PC-3 (cell line): ENCODE data around the gene ABCG1. TPM values are rescaled to one million over a fixed set of nuclear protein-coding genes. Genes with fewer than 3 reads are reported as not detected.
A peak's percentile ranks its signal among the peaks of the same experiment; 100 is the strongest.

Experiments
- ATAC-seq: fragments of 200-7000 bp; cut with Tn5 transposase; 2 replicates; pipeline ENCODE4 v1.9.1; 2020; ENCODE audit warnings: mild to moderate bottlenecking, moderate library complexity
- BruUV-seq: library from RNA; stranded (reverse); fragments of 400-500 nt; replicated peaks from 2 replicates; lab custom pipeline; 2021; lab: Mats Ljungman, UMichigan
- CTCF ChIA-PET: fragments of 300-600 bp; sonication (Branson Sonifier 250); formaldehyde crosslinking; loops from one replicate; lab custom pipeline; 2022; ENCODE audit warnings: antibody characterized with exemption; lab: Charles Lee
- POLR2A ChIA-PET: fragments of 300-600 bp; sonication (Branson Sonifier 250); formaldehyde crosslinking; loops from one replicate; lab custom pipeline; 2022; ENCODE audit warnings: antibody characterized with exemption; ENCODE audit not compliant: unreplicated experiment; lab: Charles Lee
- DNase-seq: peaks from one replicate; pipeline ENCODE4 v3.0.0-alpha.2; 2015
- H2AFZ ChIP-seq: fragments of 300-600 bp; sonication (generic); 2 replicates; pipeline ENCODE4 v1.6.0; 2016; ENCODE audit warnings: antibody characterized with exemption, low read length
- H3F3A ChIP-seq: fragments of 300-600 bp; sonication (generic); one replicate; pipeline ENCODE4 v1.6.0; 2017; ENCODE audit warnings: antibody characterized with exemption, low read length, control low read depth, mild to moderate bottlenecking; ENCODE audit not compliant: unreplicated experiment
- H3K27ac ChIP-seq: fragments of 300-600 bp; sonication (generic); 2 replicates; pipeline ENCODE4 v1.5.1; 2016; ENCODE audit warnings: mild to moderate bottlenecking, low read length
- H3K27me3 ChIP-seq: fragments of 300-600 bp; sonication (generic); 2 replicates; pipeline ENCODE4 v1.6.1; 2016; ENCODE audit warnings: low read length, mixed read lengths
- H3K36me3 ChIP-seq: fragments of 300-600 bp; sonication (generic); 2 replicates; pipeline ENCODE4 v1.6.1; 2016; ENCODE audit warnings: low read depth, mixed run types, low read length, mixed read lengths
- H3K4me1 ChIP-seq: fragments of 300-600 bp; sonication (generic); 2 replicates; pipeline ENCODE4 v1.5.1; 2016; ENCODE audit warnings: low read length; ENCODE audit not compliant: insufficient read depth
- H3K4me2 ChIP-seq: fragments of 300-600 bp; sonication (generic); 2 replicates; pipeline ENCODE4 v1.6.0; 2016; ENCODE audit warnings: low read length
- H3K4me3 ChIP-seq: fragments of 300-600 bp; sonication (generic); 2 replicates; pipeline ENCODE4 v1.5.1; 2016; ENCODE audit warnings: mild to moderate bottlenecking, low read length, mixed read lengths
- H3K79me2 ChIP-seq: fragments of 300-600 bp; sonication (generic); 2 replicates; pipeline ENCODE4 v1.6.1; 2017; ENCODE audit warnings: low read length, mixed read lengths
- H3K9ac ChIP-seq: fragments of 300-600 bp; sonication (generic); 2 replicates; pipeline ENCODE4 v1.6.0; 2016; ENCODE audit warnings: mild to moderate bottlenecking, low read length
- H3K9me2 ChIP-seq: fragments of 300-600 bp; sonication (generic); replicated peaks from 2 replicates; pipeline ENCODE4 v1.6.1; 2016; ENCODE audit warnings: mixed run types, low read length, mixed read lengths
- H3K9me3 ChIP-seq: fragments of 300-600 bp; sonication (generic); 2 replicates; pipeline ENCODE4 v1.6.1; 2016; ENCODE audit warnings: low read length, mixed read lengths
- H4K20me1 ChIP-seq: fragments of 300-600 bp; sonication (generic); 2 replicates; pipeline ENCODE4 v1.6.1; 2016; ENCODE audit warnings: low read length, mixed read lengths
- EZH2 ChIP-seq: fragments of 300-600 bp; sonication (generic); IDR thresholded peaks from one replicate; pipeline ENCODE4 v1.6.1; 2017; ENCODE audit warnings: antibody characterized with exemption, mild to moderate bottlenecking, low read length; ENCODE audit not compliant: unreplicated experiment
- EZH2phosphoT487 ChIP-seq: fragments of 300-600 bp; sonication (generic); IDR thresholded peaks from 2 replicates; pipeline ENCODE4 v1.6.1; 2018; ENCODE audit warnings: mild to moderate bottlenecking, antibody characterized with exemption, low read length, borderline replicate concordance
- intact Hi-C: fragments of 100-400 bp; cut with micrococcal nuclease; formaldehyde crosslinking; loops from 2 replicates; pipeline ENCODE4 v1.9.0; 2023
- total RNA-seq: library from RNA; depleted of rRNA; stranded (reverse); fragments of >200 nt; gene quantifications from 2 replicates; pipeline ENCODE4 v1.2.3, GENCODE V29; 2014
- TF ChIP-seq, protein P1 (sequence below): fragments of 300-600 bp; sonication (generic); conservative IDR thresholded peaks from 2 replicates; pipeline ENCODE4 v1.5.1; 2017; ENCODE audit warnings: antibody characterized with exemption, low read depth, mild to moderate bottlenecking, low read length

The ABCG1 gene
- total RNA-seq, 1 experiment from 2014 or later: 0.66 TPM

DNA sequence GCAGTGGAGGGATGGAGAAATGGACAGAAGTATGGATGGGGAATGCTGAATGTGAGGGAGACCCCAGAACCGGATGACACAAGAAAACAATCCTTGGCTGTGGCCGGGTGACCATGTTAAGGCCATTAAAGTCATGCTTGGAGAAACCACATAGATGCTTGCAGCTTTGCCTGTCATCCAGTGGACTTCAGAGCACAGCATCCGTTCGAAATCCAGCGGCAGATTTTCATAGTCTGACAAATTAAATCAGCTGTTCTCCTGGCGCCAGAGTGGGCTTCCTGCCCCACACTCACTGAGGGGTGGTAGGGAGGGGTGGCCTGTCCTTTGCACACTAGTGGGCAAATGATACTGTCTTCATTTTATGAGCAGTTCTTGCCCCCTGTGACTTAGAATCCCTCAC is 35.1 kb downstream of the ABCG1 start:
- Histone ChIP-seq H3K4me2 (no peak overlapping the region), H3K4me1 (no peaks in the 10 kb centered on the region), H3K4me3 (no peak overlapping the region), H3K9ac (no peak overlapping the region), H4K20me1 (no peaks in the 10 kb centered on the region), H3K9me3 (no peaks in the 10 kb centered on the region), H3K9me2 (no peaks in the 10 kb centered on the region), H3K79me2 (no peaks in the 10 kb centered on the region), H3K27me3 (no peaks in the 10 kb centered on the region; the same call in 1 of the 2 replicates), H3K27ac (no peak overlapping the region), H2AFZ (no peak overlapping the region), H3F3A (no peaks in the 10 kb centered on the region), H3K36me3 (no peaks in the 10 kb centered on the region)
- POLR2A ChIA-PET: no interaction called here
- CTCF ChIA-PET: no interaction called here
- DNase-seq (no peak), ATAC-seq (no peak)
- BruUV-seq: no TSS peak
- no peak for TF ChIP-seq EZH2phosphoT487
- TF ChIP-seq, protein P1, sequence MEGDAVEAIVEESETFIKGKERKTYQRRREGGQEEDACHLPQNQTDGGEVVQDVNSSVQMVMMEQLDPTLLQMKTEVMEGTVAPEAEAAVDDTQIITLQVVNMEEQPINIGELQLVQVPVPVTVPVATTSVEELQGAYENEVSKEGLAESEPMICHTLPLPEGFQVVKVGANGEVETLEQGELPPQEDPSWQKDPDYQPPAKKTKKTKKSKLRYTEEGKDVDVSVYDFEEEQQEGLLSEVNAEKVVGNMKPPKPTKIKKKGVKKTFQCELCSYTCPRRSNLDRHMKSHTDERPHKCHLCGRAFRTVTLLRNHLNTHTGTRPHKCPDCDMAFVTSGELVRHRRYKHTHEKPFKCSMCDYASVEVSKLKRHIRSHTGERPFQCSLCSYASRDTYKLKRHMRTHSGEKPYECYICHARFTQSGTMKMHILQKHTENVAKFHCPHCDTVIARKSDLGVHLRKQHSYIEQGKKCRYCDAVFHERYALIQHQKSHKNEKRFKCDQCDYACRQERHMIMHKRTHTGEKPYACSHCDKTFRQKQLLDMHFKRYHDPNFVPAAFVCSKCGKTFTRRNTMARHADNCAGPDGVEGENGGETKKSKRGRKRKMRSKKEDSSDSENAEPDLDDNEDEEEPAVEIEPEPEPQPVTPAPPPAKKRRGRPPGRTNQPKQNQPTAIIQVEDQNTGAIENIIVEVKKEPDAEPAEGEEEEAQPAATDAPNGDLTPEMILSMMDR: no peak
- TF ChIP-seq EZH2: no peak
- intact Hi-C loops: no loop called here

DNA sequence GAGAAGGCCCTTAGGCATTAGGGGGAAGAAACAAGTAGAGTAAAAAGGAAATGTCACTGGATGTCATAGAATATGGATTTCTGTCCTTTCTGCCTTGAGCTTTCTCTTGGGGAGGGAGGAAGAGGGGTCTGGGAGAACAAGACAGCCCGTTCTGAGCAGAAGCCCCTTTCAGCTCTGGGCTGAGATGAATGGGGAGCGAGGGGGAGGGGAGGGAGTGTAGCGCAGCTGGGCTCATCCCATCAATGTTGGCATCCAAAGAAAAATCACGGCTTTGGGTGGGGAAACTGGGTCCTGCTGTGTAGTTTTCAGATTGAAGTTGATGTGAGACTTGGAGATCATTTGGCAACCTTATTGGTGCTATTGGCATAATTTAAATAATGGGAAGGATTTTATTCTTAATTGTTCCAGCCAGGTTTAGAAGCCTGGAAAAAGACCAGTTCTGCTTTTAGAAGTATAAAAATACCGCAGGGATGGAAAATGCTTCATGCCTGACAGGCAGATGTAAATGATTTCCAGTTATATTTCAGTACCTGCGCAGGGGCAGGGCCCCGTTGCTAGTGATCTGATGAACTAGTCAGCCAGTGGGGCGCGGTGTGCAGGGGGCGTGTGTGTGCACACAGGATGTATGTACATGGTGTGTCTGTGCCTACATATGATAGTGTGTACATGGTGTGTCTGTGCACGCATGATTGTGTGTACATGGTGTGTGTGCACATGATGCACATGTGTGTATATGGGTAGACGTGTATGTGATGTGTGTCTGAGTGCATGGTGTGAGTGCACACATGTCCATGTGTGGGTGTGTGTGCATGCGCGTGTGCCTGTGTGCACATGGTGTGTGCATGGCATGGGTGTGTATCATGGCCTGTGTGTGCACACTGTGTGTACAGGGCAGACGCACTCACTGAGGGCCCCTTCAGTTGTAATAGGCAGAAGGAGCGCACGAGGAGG is 36.0 kb downstream of the ABCG1 start:
- H3K9ac ChIP-seq: no peak overlapping the region
- no peak overlapping the region for H3K27ac ChIP-seq
- H4K20me1 ChIP-seq: no peaks in the 10 kb centered on the region
- H3K4me2 ChIP-seq: no peak overlapping the region
- ChIA-PET POLR2A (no interaction called here), CTCF (interaction anchor here (0.6 kb wide), 1 partner anchor 261 kb away, joined by 3 read pairs; no protein-coding TSS in a partner anchor)
- ATAC-seq (no peak), DNase-seq (no peak)
- no peaks in the 10 kb centered on the region for H3K9me2 ChIP-seq
- no peaks in the 10 kb centered on the region for H3K79me2 ChIP-seq
- no peaks in the 10 kb centered on the region; the same call in 1 of the 2 replicates for H3K27me3 ChIP-seq
- TF ChIP-seq, protein P1: no peak
- TF ChIP-seq EZH2phosphoT487 (no peak), EZH2 (no peak)
- BruUV-seq: no TSS peak
- intact Hi-C loops: no loop called here
- H3F3A ChIP-seq: no peaks in the 10 kb centered on the region
- no peaks in the 10 kb centered on the region for H3K9me3 ChIP-seq
- no peaks in the 10 kb centered on the region for H3K4me1 ChIP-seq
- H2AFZ ChIP-seq: no peak overlapping the region
- H3K36me3 ChIP-seq: no peaks in the 10 kb centered on the region
- no peak overlapping the region for H3K4me3 ChIP-seq

DNA sequence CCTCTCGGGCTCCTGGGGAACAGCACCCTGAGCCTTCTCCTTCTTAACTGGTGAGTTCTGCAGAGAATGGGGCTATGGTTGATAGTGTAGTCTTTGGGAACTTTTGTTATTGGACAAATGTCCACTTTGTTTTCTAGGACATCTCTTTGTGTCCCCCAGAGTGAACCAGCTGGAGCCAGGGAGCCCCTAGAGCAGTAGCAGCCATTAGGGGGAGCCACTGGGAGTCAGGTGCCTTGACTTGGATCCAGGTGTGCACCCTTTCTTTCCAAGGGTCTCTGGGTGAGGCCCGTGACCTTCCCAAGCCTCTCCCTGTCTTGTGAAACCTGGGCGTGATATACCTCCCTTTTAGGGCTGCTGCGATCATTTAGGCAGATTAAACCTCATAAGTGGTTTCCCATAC is 36.9 kb downstream of the ABCG1 start:
- H2AFZ ChIP-seq: no peak overlapping the region
- H3K9me3 ChIP-seq: no peaks in the 10 kb centered on the region
- H3F3A ChIP-seq: no peaks in the 10 kb centered on the region
- POLR2A ChIA-PET: no interaction called here
- DNase-seq: no peak
- H3K36me3 ChIP-seq: no peaks in the 10 kb centered on the region
- intact Hi-C loops: no loop called here
- H3K9ac ChIP-seq: no peak overlapping the region
- TF ChIP-seq EZH2phosphoT487: no peak
- TF ChIP-seq EZH2: no peak
- TF ChIP-seq, protein P1: 0 out of 2 replicates have a peak, but pooled peaks have one; percentile 21
- H4K20me1 ChIP-seq: no peaks in the 10 kb centered on the region
- no peak overlapping the region for H3K27ac ChIP-seq
- BruUV-seq: no TSS peak
- H3K4me3 ChIP-seq: no peak overlapping the region
- CTCF ChIA-PET: interaction anchor here (0.6 kb wide), 1 partner anchor 262 kb away, joined by 3 read pairs; no protein-coding TSS in a partner anchor
- H3K4me2 ChIP-seq: no peak overlapping the region
- no peaks in the 10 kb centered on the region for H3K79me2 ChIP-seq
- H3K4me1 ChIP-seq: no peaks in the 10 kb centered on the region
- no peaks in the 10 kb centered on the region for H3K9me2 ChIP-seq
- no peak for ATAC-seq
- H3K27me3 ChIP-seq: no peaks in the 10 kb centered on the region; the same call in 1 of the 2 replicates
